Stimulated activated CD8-positive, alpha-beta memory T cell treated with anti-CD3 and anti-CD28 coated beads, Interleukin-4, amount 100 ng/mL, for 24 hours (primary cell): ENCODE measurements around the gene RMRP.
A peak's percentile ranks its signal among the peaks of the same experiment; 100 is the strongest.
"Not testable (repeated sequence)": the region's sequence is repeated elsewhere in the genome, so short reads cannot be mapped to it uniquely, and the experiment has no call there.

Experiments used
- DNase-seq: peaks from one replicate; pipeline ENCODE4 v3.0.0-alpha.2; 2020; ENCODE audit warnings: low read depth

The RMRP gene

DNA sequence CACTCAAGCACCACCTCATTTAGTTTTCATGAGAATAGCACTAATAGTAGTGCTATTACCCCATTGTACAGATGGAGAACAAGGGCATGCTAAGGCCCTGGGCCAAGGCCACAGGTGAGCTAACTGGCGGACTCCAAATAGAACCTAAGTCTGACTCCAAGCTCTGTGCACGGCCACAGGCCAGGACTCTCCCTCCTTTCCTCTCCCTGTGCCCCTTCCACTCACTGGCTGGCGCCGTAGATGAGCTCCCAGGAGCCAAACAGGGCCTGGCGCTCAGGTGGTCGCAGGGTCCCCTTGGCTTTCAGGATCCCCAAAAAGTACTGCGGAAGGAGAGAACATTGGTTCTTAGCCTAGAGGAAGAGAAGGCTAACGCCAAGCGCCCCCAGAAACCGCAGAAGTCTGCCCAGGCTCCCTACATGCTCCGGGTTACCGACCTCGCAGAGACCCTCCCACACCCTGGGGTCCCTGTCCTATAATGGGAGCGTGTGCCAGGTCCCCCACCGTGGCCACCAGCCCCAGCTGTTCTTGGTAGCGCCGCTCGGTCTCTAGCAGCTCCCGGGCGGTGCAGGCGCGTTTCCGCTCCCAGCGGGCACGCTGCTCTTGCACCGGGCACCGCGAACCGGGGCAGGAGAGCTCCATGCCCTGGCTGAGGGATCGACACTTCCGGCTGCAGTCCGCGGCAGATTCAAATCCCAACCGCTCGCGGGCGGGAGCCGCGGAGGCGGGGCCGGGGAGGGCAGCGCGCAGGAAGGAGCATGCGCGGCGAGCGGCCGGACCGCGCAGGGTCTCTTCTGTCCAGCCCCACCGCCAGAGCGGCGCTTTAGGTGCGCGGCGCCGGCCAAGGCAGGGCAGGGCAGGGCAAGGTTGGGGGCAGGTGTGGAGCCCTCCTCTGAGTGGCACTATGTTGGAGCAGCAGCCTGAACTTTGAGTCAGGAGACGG lies 7.0 kb upstream of the RMRP start, which contains the start of gene ARHGEF39:
ARHGEF39 (minus strand) TSS at position 665 of the 940 bp plus-strand sequence; CDS start at position 639, 26 bp downstream.
- peak; percentile 61 for DNase-seq

GRCh38 chr9:35662437-35662836 lies 4.6 kb upstream of the RMRP start:
- DNase-seq: no peak

- DNase-seq: no peak
These were observed 4.0 kb upstream of the RMRP start for GRCh38 chr9:35661756-35662350.

DNA sequence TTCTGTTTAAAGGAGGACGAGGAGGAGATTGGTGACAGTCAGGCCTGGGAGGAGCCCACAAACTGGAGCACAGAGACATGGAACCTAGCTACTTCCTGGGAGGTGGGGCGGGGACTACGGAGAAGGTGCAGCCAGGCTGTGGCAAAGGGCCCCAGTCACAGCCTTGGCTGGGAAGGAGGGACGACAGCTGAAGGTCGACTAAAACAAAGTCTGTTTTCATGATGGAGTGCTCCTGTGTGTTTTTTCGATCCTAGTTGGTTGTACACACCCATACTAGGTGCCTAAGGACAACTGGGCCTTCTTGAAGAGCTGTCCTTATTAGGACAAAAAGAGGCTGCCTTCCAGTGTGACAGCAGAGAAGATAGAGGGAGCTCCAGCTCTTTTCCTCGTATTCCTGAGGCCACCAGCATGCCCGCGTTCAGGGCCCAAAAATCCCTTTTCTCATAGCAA lies 3.2 kb upstream of the RMRP start:
- DNase-seq: no peak

DNA sequence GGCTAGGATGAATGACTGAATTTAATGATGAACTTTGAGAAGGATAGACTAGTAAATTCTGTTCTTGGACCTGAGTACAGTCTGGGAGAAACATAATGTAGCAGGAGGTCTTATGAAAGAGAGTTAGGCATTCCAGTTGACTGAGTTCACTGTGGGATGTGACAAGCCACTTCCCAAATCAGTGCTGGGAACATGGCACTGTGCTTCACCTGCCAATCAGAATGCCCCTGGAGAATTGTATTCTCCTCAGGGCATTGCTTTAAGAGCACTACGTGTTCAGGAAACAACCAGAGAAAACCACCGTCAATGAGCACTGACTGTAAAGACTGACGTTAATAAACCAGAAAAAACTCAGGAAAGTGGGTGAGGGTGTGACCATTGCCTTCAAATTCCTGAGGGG lies 1.5 kb upstream of the RMRP start:
- DNase-seq: no peak

GRCh38 chr9:35658968-35659220 lies 1.1 kb upstream of the RMRP start:
- DNase-seq: no peak

DNA sequence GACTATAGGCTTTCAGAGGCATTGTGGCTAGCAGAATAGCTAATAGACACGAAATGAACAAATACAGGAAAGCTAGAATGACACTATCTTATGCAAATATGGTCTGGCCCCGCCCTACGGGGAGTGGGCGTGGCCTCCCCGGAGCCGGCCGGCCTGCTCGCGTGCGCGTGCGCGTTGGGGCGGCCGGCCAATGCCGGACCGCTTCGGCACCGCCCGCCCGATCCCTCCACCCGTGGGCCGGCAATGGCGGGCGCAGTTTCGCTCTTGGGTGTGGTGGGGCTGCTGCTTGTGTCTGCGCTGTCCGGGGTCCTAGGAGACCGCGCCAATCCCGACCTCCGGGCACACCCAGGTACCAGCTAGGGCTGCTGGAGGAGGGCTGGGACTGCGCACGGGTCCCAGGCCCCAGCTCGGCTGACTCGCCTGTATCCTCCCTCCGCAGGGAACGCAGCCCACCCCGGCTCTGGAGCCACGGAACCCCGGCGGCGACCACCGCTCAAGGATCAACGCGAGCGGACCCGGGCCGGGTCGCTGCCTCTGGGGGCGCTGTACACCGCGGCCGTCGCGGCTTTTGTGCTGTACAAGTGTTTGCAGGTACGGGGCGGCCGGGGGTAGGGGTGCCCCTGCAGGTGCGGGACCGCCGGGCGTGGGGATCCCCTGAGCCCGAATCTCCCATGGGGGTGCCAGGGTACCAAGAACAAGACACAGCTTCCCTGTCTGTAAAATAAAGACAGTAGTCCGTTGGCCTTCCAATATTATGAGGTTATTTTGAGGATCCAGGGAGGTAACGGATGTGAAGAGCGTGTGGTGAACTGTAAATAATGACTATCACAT lies 533 bp upstream of the RMRP start, which contains the start of gene CCDC107:
CCDC107 (plus strand) TSS at position 156 of the 831 bp plus-strand sequence; CDS start at position 244, 88 bp downstream.
- peak; percentile 73 for DNase-seq

DNA sequence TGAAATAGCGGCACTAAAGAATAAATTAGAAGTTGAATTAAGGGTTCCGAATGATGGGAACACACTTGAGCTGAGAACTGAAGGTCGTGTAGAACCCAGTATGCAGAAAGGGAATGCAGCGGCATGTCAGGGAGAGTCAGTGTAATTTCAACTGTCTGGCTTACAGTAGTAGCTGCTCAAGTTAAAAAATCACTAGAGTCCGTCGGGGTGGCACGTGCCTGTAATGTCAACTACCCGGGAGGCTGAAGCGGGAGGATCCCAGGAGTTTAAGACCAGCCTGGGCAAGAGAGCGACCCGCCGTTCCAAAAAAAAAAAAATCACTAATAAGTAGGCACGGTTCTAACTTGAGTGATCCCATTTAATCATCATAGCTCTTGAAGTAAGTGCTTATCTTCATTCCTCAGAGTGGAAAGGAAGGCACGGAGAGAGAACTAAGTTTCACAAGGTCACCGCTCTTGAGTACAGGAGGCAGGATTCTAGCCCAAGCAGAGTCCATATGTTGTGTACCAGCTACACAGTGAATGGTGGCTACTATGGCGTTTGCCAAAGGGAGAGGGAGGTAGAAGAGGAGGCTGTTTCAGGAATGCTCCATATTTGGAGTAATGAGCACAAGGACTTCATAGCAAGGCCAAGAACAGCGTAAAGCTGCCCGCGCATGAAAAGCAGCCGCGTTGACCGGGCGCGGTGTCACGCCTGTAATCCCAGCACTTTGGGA lies 831 bp downstream of the RMRP start:
- DNase-seq: no peak

DNA sequence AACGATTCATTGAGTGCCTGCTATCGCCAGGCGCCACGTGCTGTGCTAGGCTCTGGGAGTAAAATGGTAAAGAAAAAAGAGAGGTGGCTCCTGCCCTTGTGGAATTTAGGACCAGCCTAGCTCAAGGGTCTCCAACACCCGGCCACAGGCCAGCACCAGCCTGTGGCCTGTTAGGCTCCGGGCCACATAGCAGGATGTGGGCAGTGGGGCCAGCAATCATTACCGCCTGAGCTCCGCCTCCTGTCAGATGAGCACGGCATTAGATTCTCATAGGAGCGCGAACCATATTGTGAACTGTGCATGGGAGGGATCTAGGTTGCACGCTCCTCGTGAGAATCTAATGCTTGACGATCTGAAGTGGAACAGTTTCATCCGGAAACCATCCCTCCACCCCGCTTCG lies 1.5 kb downstream of the RMRP start:
- no peak for DNase-seq

GRCh38 chr9:35653611-35654010 lies 4.2 kb downstream of the RMRP start:
- no peak for DNase-seq

DNA sequence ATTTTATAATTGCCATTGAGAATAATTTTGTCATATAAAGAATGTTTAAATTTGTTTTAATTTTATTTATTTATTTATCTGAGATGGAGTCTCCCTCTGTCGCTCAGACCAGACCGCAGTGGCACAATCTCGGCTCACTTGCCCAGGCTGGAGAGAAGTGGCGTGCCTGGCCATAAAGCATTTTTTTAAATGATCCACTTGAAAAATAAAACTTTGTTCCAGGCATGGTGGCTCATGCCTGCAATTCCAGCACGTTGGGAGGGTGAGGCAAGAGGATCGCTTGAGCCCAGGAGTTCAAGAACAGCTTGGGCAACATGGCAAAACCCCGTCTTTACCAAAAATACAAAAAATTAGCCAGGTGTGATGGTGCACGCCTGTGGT lies 5.0 kb downstream of the RMRP start:
- DNase-seq: no peak

- no peak for DNase-seq
These were observed 5.6 kb downstream of the RMRP start for GRCh38 chr9:35651956-35652828.

DNA sequence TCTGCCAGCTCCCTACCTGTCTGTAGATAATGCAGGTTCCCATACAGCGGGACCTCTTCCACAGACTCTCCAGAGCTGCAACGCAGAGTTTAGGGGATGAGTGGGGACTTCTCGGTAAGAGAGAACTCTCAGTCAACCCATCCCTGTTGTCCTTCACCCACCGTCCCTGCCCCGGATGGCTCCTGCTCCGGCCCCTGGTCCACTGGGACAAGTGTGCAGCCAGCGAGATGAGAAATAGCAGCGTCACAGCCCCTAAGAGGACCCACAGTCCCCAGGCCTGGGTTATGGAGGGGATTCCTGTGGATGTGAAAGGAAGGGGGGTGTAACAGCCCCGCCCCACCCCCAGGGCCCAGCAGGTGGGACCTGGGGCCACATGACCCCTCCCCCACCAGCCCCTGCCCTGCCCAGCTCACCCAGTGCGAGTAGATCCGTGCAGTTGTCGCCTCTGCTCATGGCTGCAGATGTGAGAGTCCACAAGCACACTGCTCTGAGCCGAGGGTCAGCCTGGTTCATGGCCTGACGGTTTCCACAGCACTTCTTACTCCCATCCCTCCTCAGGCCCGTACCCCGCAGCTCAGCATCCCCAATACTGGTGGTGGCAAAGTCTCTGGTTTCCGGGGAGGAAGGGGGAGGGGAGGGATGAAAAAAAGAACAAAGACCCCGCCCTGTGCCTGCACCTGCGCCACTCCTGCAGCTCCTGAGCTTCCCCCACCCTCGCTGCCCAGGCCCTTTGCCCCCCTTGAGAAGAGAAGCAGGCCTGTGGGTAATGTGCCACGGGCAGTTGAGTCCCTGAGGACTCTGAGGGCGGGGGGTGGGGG lies 7.3 kb downstream of the RMRP start, which contains the start of gene SIT1:
SIT1 (minus strand) TSS at position 591 of the 818 bp plus-strand sequence; CDS start at position 513, 78 bp downstream.
- DNase-seq: no peak

- no peak for DNase-seq
These were observed 8.1 kb downstream of the RMRP start for GRCh38 chr9:35649431-35650340.

GRCh38 chr9:35646533-35647265 lies 11.1 kb downstream of the RMRP start:
- peak; percentile 84 for DNase-seq

DNA sequence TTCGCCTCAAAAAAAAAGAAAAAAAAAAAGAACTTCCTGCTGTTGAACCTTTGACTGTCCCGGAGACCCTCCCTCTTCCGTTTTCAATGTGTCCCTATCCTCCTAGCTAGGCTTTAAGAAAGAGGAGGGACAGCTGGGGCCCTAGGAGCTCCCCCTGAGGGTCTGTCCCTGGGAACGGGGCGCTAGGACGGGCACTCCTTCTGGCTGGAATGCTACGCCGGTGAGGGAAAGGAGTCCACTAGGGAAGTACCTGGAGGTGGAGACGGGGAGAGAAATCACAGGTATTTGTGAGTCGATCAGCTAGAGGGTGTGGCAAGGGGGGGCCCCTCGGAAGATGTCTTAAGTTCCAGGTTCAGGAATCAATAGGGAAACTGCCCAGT lies 11.7 kb downstream of the RMRP start:
- no peak for DNase-seq

DNA sequence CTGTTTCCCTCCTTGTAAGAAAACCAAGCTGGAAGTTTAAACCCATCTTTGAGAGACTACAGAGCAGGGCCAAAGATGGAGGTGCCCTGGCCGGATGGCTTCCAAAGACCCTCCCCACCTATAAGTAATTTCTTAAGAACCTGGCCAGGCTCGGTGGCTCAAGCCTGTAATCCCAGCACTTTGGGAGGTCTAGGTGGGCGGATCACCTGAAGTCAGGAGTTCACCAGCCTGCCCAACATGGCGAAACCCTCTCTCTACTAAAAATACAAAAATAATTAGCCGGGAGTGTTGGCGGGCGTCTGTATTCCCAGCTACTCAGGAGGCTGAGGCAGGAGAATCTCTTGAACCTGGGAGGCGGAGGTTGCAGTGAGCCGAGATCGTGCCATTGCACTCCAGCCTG lies 12.1 kb downstream of the RMRP start:
- not testable (repeated sequence) for DNase-seq

- no peak for DNase-seq
These were observed 14.8 kb downstream of the RMRP start for GRCh38 chr9:35643046-35643445.
